ENCODE data around the gene RNF144B. TPM values are rescaled to one million over a fixed set of nuclear protein-coding genes. Genes with fewer than 3 reads are reported as not detected.

The RNF144B gene
- total and polyA plus RNA-seq, 2 experiments from 2014 or later, result 0.48 to 1.1 TPM

DNA sequence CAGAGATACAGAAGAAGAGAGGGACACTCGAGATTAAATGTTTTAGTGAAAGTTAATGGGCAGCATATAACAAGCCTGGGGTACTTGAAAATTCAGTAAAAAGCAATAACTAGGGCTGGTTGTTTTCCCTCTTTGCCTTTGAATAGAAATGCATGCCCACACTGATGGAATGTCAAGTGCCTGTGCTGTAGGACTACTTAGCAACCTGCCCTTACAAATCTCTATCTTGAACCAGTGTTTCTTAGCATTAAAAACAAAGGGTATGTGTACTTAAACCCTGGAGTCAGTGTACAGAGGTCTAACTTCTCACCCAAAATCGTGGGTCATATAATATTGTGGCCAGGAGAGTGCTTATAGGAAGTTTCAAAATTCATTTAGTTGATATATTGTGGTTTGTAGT, 37.1 kb downstream of the RNF144B start:
- no peak for TF ChIP-seq CTCF (IDR thresholded peaks at IDR 0.05; ENCODE audit: low read depth, low read length)
- Histone ChIP-seq H3K4me1 (ENCODE audit: low read depth) (peaks cover 10% of the 10 kb centered on the region), H3K27ac (no peak overlapping the region), H3K36me3 (no peaks in the 10 kb centered on the region), H3K9me3 (ENCODE audit: low read depth) (no peaks in the 10 kb centered on the region), H3K4me3 (no peak overlapping the region), H3K27me3 (no peaks in the 10 kb centered on the region)
- peak in 1 of 2 donors; percentile 54 for DNase-seq (ENCODE audit: low read depth in 1 of 2, low spot score in 1 of 2)

- DNase-seq (ENCODE audit: low read depth in 1 of 2, low spot score in 1 of 2), result no peak
- no peak for TF ChIP-seq CTCF (IDR thresholded peaks at IDR 0.05; ENCODE audit: low read depth, low read length)
- Histone ChIP-seq H3K27ac (no peak overlapping the region), H3K9me3 (ENCODE audit: low read depth) (no peaks in the 10 kb centered on the region), H3K36me3 (no peaks in the 10 kb centered on the region), H3K27me3 (no peaks in the 10 kb centered on the region), H3K4me1 (ENCODE audit: low read depth) (peaks cover 10% of the 10 kb centered on the region), H3K4me3 (no peak overlapping the region)
These were observed 38.1 kb downstream of the RNF144B start for GRCh38 chr6:18425218-18425617.

DNA sequence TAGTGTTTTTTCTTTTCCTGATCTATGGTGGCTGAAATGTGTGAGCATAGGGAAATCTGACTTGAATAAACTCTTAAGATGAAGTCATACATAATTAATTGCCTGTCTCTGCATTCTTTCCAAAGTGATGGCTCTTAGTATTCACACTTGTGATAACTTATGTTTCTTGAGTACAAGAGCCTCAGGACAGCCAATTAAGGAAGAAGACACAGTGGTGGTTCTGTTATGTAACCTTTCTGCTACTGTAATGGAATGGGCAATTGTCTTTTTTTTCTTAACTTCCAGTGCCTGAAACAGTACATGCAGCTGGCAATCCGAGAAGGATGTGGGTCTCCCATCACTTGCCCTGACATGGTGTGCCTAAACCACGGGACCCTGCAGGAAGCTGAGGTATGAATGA, 40.1 kb downstream of the RNF144B start:
- no peak for TF ChIP-seq CTCF (IDR thresholded peaks at IDR 0.05; ENCODE audit: low read depth, low read length)
- Histone ChIP-seq H3K27ac (no peak overlapping the region), H3K4me3 (no peak overlapping the region), H3K9me3 (ENCODE audit: low read depth) (no peaks in the 10 kb centered on the region), H3K27me3 (no peaks in the 10 kb centered on the region), H3K4me1 (ENCODE audit: low read depth) (peaks cover 10% of the 10 kb centered on the region), H3K36me3 (no peaks in the 10 kb centered on the region)
- no peak for DNase-seq (ENCODE audit: low read depth in 1 of 2, low spot score in 1 of 2)

DNA sequence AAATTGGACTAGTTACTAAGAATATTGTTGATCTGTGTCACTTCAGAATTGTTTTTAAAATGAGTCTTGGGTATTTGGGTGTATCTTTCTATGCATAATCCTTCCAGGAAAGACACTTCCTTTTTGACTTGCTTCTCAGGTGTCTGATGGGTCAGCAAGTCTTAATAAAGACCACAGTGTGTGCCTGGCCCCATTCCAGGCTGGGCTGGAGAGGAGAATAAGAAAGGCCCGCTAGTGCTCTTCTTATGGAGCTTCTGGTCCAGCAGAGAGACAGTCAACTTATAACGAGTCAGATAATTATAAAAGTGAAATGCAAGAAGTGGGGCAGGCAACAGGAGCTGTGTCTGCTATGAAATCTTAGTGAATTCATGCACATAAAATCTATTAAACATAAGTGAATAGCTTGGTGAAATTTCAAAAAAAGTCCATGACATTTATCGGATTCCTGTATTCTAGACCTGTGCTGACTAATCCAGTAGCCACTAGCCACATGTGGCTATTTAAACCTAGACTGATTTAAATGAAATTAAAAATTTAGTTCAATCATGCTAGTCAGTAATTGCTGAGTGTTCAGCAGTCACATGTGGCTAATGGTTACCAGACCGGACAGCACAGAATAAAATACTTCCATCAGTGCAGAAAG, 42.6 kb downstream of the RNF144B start:
- Histone ChIP-seq H3K4me3 (no peak overlapping the region), H3K27ac (no peak overlapping the region), H3K36me3 (no peaks in the 10 kb centered on the region), H3K9me3 (ENCODE audit: low read depth) (no peaks in the 10 kb centered on the region), H3K27me3 (no peaks in the 10 kb centered on the region), H3K4me1 (ENCODE audit: low read depth) (peaks cover 2% of the 10 kb centered on the region)
- no peak for DNase-seq (ENCODE audit: low read depth in 1 of 2, low spot score in 1 of 2)
- no peak for TF ChIP-seq CTCF (IDR thresholded peaks at IDR 0.05; ENCODE audit: low read depth, low read length)

GRCh38 chr6:18431581-18431980, 44.4 kb downstream of the RNF144B start:
- no peaks in the 10 kb centered on the region for H3K4me1 ChIP-seq (ENCODE audit: low read depth)
- no peaks in the 10 kb centered on the region for H3K27me3 ChIP-seq
- no peaks in the 10 kb centered on the region for H3K36me3 ChIP-seq
- DNase-seq (ENCODE audit: low read depth in 1 of 2, low spot score in 1 of 2), result no peak
- no peak overlapping the region for H3K27ac ChIP-seq
- TF ChIP-seq CTCF (IDR thresholded peaks at IDR 0.05; ENCODE audit: low read depth, low read length), result no peak
- no peak overlapping the region for H3K4me3 ChIP-seq
- no peaks in the 10 kb centered on the region for H3K9me3 ChIP-seq (ENCODE audit: low read depth)

Measured in cardiac muscle cell (in vitro differentiated cells and primary cell).